ENCODE data around the gene TMEM151A.
A peak's percentile ranks its signal among the peaks of the same experiment; 100 is the strongest.

TMEM151A gene

DNA sequence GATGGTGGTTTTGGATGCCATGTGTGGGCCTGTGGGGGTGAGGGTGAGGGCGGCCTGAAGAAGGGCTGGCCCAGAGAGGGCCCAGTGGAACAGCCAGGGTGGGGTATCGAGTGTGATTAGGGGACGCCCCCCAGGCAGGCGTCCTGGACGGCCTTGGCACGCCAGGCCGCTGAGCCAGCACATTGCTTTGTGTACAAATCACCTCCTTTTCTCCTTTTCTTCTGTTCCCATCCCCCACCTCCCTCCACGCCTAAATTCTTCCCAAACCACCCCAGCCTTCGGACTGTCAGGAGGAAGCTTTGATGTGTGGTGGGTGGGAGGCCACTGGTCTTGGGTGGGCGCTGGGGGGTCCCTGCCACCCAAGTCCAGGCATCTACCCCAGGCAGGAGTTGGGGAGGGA lies 33.0 kb downstream of the TMEM151A start:
- DNase-seq = no peak

DNA sequence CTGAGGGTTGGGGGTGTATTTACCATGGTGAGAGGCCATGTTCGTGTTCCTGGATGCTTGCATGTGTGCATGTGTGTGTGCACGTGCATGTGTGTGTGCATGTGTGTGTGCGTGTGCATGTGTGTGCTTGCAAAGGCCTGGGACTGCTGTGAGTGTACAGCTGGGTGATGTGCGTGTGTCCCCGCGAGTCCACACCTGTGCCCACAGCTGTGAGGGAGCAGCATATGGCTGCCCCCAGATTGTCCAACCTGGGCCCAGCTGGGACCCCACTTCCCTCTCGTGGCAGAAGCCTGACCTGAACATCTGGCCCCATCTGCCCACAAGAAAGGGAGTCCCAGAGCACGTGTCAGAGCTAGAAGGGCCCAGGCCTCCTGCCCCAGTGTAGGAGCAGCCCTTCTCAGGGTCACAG lies 33.6 kb downstream of the TMEM151A start:
- no peak for DNase-seq

DNA sequence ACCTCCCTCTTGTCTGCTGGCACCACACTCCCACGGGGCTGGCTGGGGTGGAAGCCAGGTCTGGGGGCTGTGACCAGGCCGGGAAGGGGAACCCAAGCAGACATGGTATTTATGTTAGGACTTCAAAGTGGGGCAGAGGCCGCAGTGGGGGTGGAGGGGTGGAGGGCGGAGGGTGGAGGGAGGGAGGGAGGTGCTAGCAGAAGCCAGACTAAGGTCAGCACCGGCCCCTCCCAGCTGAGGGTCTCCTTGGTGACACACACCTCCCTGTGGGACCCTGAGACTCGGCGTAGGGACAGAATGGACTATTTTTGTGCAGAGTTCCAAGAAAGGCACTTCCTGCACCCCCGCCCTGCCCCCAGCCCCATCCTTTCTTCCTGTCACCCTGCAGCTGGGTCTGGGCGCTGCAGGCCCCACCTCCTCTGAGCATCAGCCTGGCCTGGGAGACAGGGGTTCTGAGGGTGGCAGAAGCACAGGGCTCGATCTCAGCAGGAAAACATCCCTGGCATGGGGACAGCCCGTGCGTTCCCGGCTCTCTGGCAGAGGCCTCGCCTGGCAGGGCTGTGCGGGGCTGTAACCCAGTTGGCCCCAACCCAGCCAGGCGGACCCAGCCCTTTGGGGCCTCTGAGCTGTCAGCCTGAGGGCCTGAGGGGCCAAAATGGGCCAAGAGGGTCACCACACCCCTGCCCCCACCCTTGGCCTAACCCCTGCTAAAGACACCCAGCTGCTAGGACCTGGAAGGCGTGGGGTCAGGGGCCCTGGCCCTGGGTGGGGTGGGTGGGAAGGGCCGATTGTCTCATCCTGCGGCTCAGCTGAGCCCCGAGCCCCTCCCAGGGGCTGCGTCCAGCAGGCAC lies 34.8 kb downstream of the TMEM151A start:
- peak; percentile 74 for DNase-seq

DNA sequence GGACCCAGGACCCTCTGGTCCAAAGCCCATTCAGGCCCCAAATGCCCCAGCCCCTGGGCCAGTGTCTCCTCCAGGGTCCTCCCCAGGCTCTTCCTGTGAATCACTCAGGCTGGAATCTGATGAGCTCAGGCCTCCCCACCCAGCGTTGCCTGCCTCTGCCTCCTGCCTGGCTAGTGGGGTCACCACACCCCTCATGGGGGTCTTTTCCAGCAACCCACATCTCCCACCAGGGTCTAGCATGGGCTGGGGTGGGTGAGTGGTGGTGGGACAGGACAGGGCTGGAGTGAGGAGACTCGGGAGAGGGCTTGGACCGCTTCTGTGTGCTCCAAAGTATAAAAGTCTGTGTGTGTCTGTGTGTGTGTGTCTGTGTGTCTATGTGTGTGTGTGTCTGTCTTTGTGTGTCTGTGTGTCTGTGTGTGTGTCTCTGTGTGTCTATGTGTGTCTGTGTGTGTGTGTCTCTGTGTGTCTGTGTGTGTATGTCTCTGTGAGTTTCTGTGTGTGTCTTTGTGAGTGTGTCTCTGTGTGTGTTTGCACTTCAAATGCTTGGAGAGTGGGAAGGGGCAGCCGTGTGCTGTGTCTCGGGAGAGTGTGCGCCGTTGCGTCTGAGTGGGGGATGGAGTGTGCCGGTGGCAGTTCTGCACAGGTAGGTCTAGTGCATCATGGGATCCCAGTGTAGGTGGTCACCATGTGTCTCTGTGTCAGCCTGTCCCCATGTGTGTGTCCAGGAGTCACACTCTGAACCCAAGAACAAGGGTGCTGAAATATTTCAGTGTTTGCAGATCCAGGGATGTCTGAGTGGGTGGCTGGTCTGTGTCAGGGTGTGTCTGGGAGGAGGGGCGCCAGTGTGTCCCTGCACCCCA lies 35.7 kb downstream of the TMEM151A start:
- DNase-seq = no peak

DNA sequence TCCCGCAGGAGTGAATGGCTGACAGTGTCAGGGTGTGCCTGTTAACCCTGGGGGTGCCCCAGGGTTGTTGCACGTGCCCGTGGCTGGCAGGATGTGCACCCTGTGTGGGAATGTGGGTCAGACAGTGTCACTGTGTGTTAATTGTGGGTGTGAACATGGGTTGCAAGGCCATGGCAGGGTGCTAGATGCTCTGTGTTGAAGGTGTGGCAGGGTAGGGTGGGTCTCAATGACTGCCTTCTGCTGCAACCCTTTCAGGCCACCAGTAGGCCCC lies 36.3 kb downstream of the TMEM151A start:
- peak; percentile 23 for DNase-seq

DNA sequence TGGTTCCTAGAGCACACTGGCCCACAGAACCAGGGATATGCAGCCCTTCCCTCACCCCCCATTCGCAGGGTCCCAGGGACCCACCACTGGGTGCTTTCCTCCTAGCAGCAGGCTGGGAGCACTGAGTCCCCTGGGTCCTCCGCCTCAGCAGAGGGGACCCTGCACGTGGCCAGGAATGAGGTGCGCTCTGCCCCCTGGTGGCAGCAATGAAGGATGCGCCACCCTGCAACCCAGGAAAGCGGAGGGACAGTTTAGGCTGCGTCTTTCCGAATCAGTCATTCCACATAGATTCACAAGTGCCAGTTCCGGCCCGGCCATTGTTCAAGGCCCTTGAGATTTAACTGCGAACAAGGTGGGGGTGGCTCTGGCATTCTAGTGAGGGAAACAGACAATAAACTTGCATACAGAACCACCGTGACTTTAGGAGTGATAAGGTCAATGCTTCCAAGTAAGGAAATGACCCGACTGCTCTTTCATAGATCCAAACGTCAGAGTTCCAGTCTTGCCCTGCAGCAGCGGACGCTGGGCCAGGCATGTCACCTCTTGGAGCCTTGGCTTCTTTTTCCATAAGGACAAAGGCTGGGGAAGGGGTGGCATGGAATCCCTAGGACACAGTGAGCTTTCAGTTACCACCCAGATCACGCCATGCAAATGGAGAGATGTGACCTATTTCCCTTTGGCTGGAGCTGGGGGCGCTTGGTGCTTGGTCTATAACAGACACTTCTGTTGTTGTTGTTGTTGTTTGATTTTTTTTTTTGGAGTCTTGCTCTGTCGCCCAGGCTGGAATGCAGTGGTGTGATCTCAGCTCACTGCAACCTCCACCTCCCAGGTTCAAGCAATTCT lies 36.8 kb downstream of the TMEM151A start:
- peak; percentile 88 for DNase-seq

GRCh38 chr11:66329165-66329673 lies 37.5 kb downstream of the TMEM151A start:
- DNase-seq = no peak

GRCh38 chr11:66330931-66331330 lies 39.2 kb downstream of the TMEM151A start:
- DNase-seq = no peak

DNA sequence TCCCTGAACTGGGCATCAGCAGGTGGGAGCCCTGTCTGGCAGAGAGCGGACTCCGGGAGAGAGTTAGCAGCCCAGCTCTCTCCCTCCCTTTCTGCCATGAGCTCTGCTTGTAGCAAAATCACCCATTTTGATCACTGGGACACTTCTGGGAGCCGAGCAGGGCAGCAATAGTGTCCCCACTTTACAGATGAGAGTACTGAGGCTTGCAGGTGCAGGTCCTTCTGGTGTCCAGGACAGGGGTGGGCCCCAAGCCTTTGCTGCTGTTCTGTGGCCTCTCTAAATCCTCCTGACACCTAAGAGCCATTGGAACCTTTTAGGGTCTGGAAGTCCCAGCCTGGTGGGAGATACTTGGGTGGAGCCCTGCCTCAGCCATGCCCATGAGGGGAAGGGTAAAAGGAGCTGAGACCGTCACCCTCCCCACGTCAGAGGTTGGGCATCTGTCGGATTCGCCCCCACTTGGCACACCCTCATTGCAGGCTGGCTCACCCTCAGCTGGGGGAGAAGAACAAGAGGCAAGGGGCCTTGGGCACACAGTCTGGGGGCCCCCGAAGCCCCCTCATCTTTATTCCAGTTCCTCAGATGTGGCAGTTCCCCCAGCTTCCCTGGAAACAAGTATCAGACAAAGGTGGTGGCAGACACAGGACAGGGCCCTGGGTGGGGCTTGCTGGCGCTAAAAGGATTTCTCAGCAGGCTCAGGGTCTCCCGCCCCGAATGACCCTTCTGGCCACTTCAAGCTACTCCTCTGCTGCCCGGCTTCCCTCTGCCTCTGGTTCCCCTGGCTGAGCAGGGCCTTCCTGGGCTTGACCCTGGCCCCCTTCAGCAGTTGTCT lies 40.1 kb downstream of the TMEM151A start:
- no peak for DNase-seq

GRCh38 chr11:66332371-66333219 lies 40.9 kb downstream of the TMEM151A start:
- DNase-seq = no peak

DNA sequence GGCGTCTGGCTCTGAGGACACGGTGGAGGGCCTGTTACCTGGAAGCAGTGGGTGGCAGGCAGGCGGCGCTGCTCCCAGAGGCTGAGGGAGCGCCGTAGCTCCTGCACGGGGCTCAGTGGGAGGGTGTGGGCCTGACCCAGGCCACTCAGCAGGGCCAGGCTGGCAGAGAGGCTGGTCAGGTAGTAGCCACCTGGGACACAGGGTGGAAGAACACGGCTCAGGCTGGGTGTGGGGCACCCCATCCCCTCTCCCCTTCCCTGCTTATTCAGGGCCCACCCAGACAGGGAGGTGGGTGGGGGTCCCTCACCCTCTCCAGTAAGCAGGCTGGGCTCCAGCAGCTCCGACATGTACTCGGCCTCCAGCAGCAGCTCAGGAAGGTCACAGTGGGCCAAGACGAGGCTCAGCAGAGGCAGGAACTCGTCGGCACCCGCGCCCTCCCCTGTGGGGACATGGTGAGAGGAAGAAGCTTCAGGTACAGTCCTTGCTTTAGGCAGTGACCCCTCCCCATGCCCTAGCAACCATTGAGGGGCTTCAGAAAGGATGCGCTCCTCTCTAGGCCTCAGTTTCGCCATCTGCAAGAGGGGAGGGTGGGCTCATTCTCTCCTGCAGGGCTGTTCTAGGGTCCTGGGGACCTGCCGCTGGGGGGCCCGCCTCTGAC lies 41.7 kb downstream of the TMEM151A start:
- DNase-seq = no peak

DNA sequence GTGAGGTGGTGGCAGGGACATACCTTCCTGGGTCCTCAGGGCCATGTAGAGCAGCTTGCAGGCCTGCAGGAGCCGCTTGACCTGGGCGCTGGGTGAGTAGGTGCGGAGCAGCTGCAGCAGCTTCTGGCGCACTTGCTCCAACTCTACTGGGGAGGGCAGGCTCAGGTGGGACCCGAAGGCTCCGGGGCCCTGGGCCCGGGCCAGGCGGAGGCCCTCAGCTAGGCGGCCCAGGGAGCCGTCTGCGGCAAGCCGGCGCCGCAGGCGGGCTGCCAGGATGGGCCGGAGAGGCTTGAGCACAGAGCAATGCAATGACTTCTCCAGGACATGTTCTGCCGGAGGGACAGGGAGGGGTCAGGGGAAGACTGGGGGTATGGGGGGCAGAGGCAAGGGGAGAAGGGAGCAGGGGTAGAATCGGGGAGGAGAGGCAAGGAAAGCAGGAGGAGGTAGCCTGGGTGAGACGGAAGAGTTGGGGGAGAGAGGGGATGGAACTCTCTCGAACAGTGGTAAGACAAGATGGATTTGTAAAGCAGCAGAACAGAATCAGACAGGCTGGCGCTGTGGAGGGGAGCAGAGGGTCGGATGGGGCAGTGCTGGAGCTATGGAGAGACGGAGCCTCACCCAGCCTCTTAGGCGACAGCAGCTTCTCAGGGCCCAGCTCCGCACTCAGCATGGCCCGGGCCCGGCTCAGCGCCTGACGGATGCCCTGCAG lies 42.4 kb downstream of the TMEM151A start:
- DNase-seq = no peak

- DNase-seq = no peak
Observed at GRCh38 chr11:66334605-66335442, 43.1 kb downstream of the TMEM151A start.

DNA sequence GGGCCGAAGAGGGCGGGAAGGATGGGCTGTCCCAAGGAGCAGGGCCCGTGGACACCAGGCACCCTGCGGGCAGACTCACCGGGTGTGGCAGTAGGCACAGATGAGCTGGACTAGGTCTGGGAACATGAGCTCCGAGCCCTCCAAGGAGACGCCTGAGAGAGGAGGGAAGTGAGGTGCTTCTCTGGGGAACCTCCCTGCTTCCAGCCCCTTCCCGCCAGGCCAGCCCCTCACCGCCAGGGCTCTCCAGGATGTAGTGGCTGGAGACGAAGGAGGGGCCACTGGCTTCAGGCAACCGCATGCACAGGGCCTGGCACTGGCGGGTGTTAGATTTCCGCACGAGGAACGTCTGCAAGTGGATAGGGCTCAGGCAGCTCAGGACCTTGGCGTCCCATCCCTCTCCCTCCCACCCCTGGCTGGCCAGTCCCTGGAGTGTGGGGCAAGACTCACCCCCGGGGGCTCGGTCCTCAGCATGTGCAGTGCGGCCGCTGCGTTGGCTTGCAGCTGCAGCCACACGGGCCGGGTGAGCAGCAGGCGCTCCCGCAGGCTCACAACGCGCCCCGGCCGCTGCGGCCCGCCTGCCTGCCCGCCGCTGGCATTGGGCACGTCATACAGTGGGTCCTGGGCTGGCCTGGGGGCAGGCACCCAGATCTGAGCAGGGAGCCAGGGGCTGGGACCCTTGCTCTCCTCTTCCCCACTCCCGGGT lies 44.0 kb downstream of the TMEM151A start:
- no peak for DNase-seq

- DNase-seq = peak; percentile 40
Observed at GRCh38 chr11:66336234-66337102, 44.8 kb downstream of the TMEM151A start, which contains the start of gene RIN1. TSS of gene RIN1 (minus strand) at chr11:66336434. CDS start at chr11:66336402, 32 bp downstream.

DNA sequence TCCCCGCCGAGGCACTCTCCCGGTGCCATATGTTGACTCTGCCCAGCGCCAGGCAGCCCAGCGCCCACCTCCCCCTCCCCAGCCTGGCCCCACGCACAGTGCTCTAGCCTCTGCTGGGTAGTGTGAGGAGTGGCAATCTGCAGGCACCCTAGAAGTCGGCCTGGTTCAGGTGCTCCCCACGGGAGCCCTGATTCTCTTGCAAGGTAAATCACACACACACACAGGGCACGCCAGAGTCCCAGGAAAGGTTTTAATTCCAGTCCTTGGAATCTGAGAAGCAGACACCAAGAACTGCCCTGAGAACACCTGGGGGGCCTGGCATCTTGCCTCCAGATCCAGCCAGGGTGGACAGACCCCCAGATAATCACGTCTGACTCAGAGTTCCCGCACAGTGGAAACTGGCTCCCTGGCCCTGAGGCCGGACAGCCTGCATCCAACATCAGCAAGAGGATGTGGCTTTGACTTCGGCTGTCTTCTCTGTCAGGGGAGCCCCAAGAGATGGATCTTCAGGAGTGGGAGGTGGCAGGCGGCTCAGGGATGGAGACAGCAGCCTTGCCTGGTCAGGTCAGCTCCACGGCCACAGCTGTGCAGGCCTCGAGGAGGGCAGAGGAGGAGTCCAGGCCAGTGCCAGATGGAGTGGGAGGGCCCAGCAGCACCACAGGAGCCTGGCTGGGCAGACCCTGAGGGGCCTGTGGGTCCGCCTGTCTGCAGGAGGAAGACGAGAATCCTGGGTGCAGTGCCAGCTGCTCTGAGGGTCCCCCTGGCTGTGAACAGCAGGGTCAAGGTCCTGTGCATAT lies 45.6 kb downstream of the TMEM151A start:
- DNase-seq = no peak

Measured in CD4-positive, alpha-beta T cell treated with Interleukin-6 for 4 hours (primary cell).